Left cardiac atrium (tissue), 4 donors: ENCODE results near the gene TAB2. TPM values are rescaled to one million over a fixed set of nuclear protein-coding genes. Genes with fewer than 3 reads are reported as not detected.
A peak's percentile ranks its signal among the peaks of the same experiment; 100 is the strongest.
"Not testable (repeated sequence)": the region's sequence is repeated elsewhere in the genome, so short reads cannot be mapped to it uniquely, and the experiment has no call there.

Experiments
- ATAC-seq, 2 donors: fragments of 200-7000 bp; cut with Tn5 transposase; one replicate each; pipeline ENCODE4 v1.9.1; 2020; ENCODE audit warnings: mild to moderate bottlenecking in 2 of 2, moderate library complexity in 2 of 2
- DNase-seq: peaks from one replicate; pipeline ENCODE4 v3.0.0-alpha.2; 2020
- intact Hi-C, 2 donors: fragments of 100-400 bp; cut with DNase I; formaldehyde crosslinking; loops; one replicate each; pipeline versions ENCODE4 v1.14.1 to v1.15.1; 2022 to 2023
- total RNA-seq, 2 donors: library from RNA; stranded (reverse); fragmentation: NEBNext Ultra II Directional; extraction: Animal tissue kit (Norgen Biotek cat#: 25700); gene quantifications; one replicate each; pipeline ENCODE4 v1.2.1, GENCODE V29; 2021
- donor health status: DM: no; HTN: yes; CAD: no.
- donor health status: DM: no; HTN: yes; CAD: no; lungs with severe emphysema.
- donor health status: DM: yes; HTN: yes; CAD: no.
- donor health status: Dilated cardiomyopathy.

TAB2 gene
- total RNA-seq, 2 donors from 2014 or later: 45.6 to 56.3 TPM

- intact Hi-C loops: no loop called here
- DNase-seq: no peak
- ATAC-seq: no peak
Measured at GRCh38 chr6:149305372-149305771, 12.1 kb upstream of the TAB2 start.

- intact Hi-C loops: no loop called here
- ATAC-seq (no peak), DNase-seq (no peak)
Measured at GRCh38 chr6:149306967-149307366, 10.5 kb upstream of the TAB2 start.

GRCh38 chr6:149311293-149311692 is 6.2 kb upstream of the TAB2 start:
- no peak for ATAC-seq
- no peak for DNase-seq
- intact Hi-C loops: no loop called here

DNA sequence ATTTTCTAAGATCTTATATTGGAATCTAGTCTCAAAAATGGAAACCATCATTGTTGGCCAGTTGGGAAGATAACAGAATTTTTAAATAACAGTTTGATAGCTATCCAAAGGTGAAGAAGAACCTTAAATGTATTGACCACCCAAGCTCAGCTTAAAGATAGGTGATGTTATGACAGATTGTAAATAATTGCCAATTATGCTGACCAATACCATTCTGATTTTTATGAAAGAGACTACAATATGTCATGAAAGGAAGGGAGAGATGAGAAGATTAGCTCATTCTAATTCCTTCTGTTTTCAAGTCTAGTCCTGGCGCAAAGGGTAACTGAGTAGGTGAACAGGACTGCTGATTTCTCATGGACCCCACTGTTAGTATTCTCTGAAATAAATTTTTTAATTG is 5.7 kb upstream of the TAB2 start:
- intact Hi-C loops: no loop called here
- no peak for ATAC-seq
- DNase-seq: no peak

DNA sequence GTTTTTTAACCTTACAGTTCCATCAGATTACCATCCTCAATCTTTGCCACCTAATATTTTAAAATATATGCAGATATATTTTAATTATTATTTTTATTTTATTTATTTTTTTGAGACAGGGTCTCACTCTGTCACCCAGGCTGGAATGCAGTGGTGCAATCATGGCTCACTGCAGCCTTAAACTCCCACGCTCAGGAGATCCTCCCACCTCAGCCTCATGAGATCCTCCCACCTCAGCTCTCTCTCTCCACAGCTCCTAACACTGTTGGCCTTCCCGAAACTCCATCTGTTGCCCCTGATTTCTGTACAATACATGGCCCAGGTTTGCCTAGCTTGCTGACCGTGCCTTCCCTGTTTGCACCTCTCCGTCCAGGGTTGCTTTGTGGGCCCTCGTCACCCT is 4.4 kb upstream of the TAB2 start:
- intact Hi-C loops: no loop called here
- ATAC-seq (no peak), DNase-seq (no peak)

- intact Hi-C loops: no loop called here
- ATAC-seq (no peak), DNase-seq (no peak)
Measured at GRCh38 chr6:149313861-149314260, 3.7 kb upstream of the TAB2 start.

DNA sequence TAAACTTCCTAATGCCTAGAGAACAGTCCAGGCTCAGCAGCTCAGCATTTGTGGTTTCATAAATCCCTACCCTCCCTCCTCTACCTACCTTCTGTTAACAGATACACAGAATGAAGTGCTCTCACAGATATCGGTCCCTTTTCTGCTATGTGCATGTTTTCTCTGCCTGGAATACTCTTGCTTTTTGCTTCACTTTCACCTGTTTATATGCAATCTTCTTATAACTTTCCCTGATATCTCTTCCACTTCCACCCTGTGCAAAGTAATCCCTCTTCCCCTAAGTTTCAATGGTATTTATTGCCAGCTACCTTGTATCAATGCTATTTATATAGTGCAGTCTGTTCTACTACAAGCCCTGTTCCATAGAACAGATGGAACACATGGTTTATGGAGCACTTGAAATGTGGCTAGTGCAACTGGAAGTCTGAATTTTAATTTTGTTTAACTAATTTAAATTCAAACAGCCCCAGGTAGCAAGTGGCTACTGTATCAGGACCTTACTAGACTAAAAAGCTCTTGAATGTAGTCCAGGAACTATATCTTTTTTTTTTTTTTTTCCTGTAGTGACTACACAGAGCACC is 3.1 kb upstream of the TAB2 start:
- ATAC-seq (no peak), DNase-seq (no peak)
- intact Hi-C loops: no loop called here

GRCh38 chr6:149316108-149316727 is 1.3 kb upstream of the TAB2 start:
- ATAC-seq (no peak), DNase-seq (no peak)
- intact Hi-C loops: loop anchor here in 1 of 2 donors (5.0 kb wide), 1 partner anchor 91 kb away; no protein-coding TSS in a partner anchor

GRCh38 chr6:149316740-149317643 is 520 bp upstream of the TAB2 start:
- intact Hi-C loops: loop anchor here in 1 of 2 donors (5.0 kb wide), 1 partner anchor 90 kb away; no protein-coding TSS in a partner anchor
- DNase-seq: peak; percentile 93
- peak; percentile 94 to 96 for ATAC-seq

- ATAC-seq (no peak), DNase-seq (no peak)
- intact Hi-C loops: loop anchor here in 1 of 2 donors (5.0 kb wide), 1 partner anchor 89 kb away; no protein-coding TSS in a partner anchor
Measured at GRCh38 chr6:149318581-149319286, 1.2 kb downstream of the TAB2 start.

DNA sequence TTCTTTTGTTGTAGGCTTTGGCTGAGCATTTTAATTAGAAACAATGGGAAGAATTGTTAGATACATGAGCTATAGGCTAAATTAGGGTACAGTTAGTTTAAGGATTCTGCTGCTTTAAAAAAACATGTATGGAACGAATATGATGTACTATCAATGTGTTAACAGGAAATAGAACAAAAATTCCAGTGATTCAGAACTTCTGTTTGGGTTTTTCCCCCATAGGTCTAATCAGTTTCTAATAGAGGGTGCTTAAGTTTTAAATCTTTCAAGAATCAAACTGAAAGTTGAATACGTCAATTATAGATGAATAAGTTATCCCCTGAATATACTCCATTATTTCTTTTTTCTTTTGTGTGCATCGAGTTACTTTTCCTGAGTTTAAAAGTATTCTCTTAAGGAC is 1.9 kb downstream of the TAB2 start:
- intact Hi-C loops: loop anchor here in 1 of 2 donors (5.0 kb wide), 1 partner anchor 88 kb away; no protein-coding TSS in a partner anchor
- ATAC-seq: no peak
- DNase-seq: no peak

GRCh38 chr6:149320016-149320415 is 2.5 kb downstream of the TAB2 start:
- DNase-seq, intact Hi-C loops, ATAC-seq: not testable (repeated sequence)

DNA sequence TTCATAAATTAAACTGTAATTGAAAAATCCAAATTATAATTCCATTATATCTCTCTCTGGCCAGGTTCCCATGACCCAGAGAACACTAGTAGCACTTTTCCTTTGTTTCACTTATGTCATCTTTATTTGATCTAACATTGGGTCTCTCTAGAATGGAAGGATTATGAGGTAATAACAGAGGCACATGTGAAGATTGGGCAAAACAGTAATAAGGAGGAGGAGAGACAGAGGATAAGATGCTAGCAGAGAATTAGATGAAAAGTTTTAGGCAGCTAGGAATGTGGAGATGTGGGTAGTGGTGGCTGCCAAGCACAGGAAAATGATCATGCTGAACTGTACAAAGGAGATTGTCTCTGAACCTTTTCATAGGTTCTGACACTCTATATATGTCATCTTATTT is 3.3 kb downstream of the TAB2 start:
- no peak for ATAC-seq
- intact Hi-C loops: no loop called here
- DNase-seq: no peak

DNA sequence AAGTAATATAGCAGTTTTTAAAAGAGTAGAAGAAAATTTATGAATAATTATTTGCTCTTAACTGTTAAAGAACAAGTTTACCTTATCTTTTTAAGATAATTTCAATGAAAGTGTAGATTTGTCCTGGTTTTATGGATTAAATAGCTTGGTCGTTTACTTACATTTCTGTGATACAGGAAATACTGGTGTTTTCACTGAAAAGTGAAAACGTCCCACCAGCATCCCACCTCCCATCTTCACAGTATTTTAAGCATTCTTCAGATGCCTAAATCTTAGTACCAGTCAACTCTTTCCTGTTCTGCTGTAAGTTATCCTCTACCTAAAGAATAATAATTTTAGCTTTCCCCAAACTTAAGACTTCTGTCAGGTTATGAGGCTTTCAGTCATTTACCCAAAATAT is 5.8 kb downstream of the TAB2 start:
- ATAC-seq (no peak), DNase-seq (no peak)
- intact Hi-C loops: no loop called here

GRCh38 chr6:149323925-149324324 is 6.4 kb downstream of the TAB2 start:
- intact Hi-C loops: no loop called here
- no peak for DNase-seq
- no peak for ATAC-seq

GRCh38 chr6:149324428-149324827 is 6.9 kb downstream of the TAB2 start:
- DNase-seq (no peak), ATAC-seq (peak in 1 of 2 donors; percentile 27)
- intact Hi-C loops: no loop called here

GRCh38 chr6:149325648-149326236 is 8.2 kb downstream of the TAB2 start:
- ATAC-seq (no peak), DNase-seq (no peak)
- intact Hi-C loops: no loop called here

GRCh38 chr6:149327638-149328037 is 10.1 kb downstream of the TAB2 start:
- intact Hi-C loops: no loop called here
- ATAC-seq (no peak), DNase-seq (no peak)

DNA sequence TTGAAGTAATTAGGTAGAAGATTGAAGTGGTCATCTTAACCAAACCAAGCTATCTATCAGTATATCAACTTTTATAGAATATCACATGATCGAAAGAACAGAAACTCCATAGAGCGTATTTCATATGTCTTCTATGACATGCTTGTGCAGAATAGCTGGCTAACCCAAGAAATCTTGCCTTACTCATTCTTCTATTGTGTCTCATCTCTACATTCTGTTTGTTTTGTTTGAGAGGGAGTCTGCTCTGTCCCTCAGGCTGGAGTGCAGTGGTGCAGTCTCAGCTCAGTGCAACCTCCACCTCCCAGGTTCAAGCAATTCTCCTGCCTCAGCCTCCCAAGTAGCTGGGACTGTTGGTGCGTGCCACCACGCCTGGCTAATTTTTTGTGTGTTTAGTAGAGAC is 10.6 kb downstream of the TAB2 start:
- intact Hi-C loops: no loop called here
- no peak for ATAC-seq
- no peak for DNase-seq
